Measurements from ENCODE around the gene TMBIM6.

TMBIM6 gene

GRCh38 chr12:49794021-49794420 lies 52.7 kb downstream of the TMBIM6 start (continued):
- TF ChIP-seq BCL6B (tag by site-specific recombination; IDR thresholded peaks at IDR 0.05): no peak
- TF ChIP-seq ZNF624 (tag by site-specific recombination; IDR thresholded peaks at IDR 0.05): no peak

GRCh38 chr12:49794811-49795653 lies 53.7 kb downstream of the TMBIM6 start:
- ChIA-PET POLR2A (interaction anchor here (0.5 kb wide), 1 partner anchor 297 kb away, joined by 3 read pairs; no protein-coding TSS in a partner anchor), CTCF (interaction anchor here (0.6 to 1.7 kb wide), 3 partner anchors 17 to 158 kb away, joined by 3 to 5 read pairs (median 4); no protein-coding TSS in a partner anchor)

More at GRCh38 chr12:49794811-49795653, 53.7 kb downstream of the TMBIM6 start:
- H3K9me3 ChIP-seq (ENCODE audit: control insufficient read depth, insufficient read depth, low read depth, low read length): no peaks in the 10 kb centered on the region
- TF ChIP-seq ZBTB21 (tag by site-specific recombination; IDR thresholded peaks at IDR 0.05): no peak
- TF ChIP-seq TRIM28 (IDR thresholded peaks at IDR 0.05; ENCODE audit: borderline replicate concordance, low read length): no peak
- no peak for TF ChIP-seq ZNF302 (tag by site-specific recombination; IDR thresholded peaks at IDR 0.05; ENCODE audit: low read depth)
- TF ChIP-seq MEIS1 (CRISPR knock-in tag; IDR thresholded peaks at IDR 0.05; ENCODE audit: borderline replicate concordance): no peak
- TF ChIP-seq ZSCAN5A (tag by site-specific recombination; IDR thresholded peaks at IDR 0.05): no peak
- TF ChIP-seq OSR2 (tag by site-specific recombination; IDR thresholded peaks at IDR 0.05): no peak
- TF ChIP-seq ZNF529 (tag by site-specific recombination; IDR thresholded peaks at IDR 0.05; ENCODE audit: insufficient replicate concordance): no peak
- no peak for TF ChIP-seq ZNF362 (tag by site-specific recombination; IDR thresholded peaks at IDR 0.05)
- no peak for TF ChIP-seq KLF10 (tag by site-specific recombination; IDR thresholded peaks at IDR 0.05)
- TF ChIP-seq ZNF311 (tag by site-specific recombination; IDR thresholded peaks at IDR 0.05; ENCODE audit: borderline replicate concordance): no peak
- no peak for TF ChIP-seq ZNF473 (tag by site-specific recombination; IDR thresholded peaks at IDR 0.05)
- TF ChIP-seq ZNF114 (tag by site-specific recombination; IDR thresholded peaks at IDR 0.05): no peak
- TF ChIP-seq ZNF280C (tag by site-specific recombination; IDR thresholded peaks at IDR 0.05): no peak
- no peak for TF ChIP-seq ZNF174 (tag by site-specific recombination; IDR thresholded peaks at IDR 0.05)
- TF ChIP-seq ZNF398 (tag by site-specific recombination; IDR thresholded peaks at IDR 0.05): no peak
- no peak for TF ChIP-seq ZFHX2 (tag by site-specific recombination; conservative IDR thresholded peaks at IDR 0.05)
- no peak for TF ChIP-seq FEZF1 (tag by site-specific recombination; IDR thresholded peaks at IDR 0.05)
- no peak for TF ChIP-seq ZNF510 (tag by site-specific recombination; IDR thresholded peaks at IDR 0.05; ENCODE audit: insufficient replicate concordance)
- no peak overlapping the region for H3K4me3 ChIP-seq (ENCODE audit: low read depth, low read length)
- no peaks in the 10 kb centered on the region for H3K4me1 ChIP-seq (ENCODE audit: control insufficient read depth, insufficient read depth, low read length)
- H3K36me3 ChIP-seq (ENCODE audit: control insufficient read depth in 2 of 2, insufficient read depth in 1 of 2, low read length in 2 of 2): peaks cover 0 to 85% of the 10 kb centered on the region in 2 experiments; a peak in 2 of 3 replicates
- H3K27ac ChIP-seq (ENCODE audit: extremely low read depth, low read depth, low read length): no peak overlapping the region
